DMS53 treated with DMSO at 0.1 percent for 48 hours (cell line): Measurements from ENCODE around the gene GSTCD.
"Not testable (repeated sequence)": the region's sequence is repeated elsewhere in the genome, so short reads cannot be mapped to it uniquely, and the experiment has no call there.

Source experiments
- DNase-seq: peaks from one replicate; lab custom pipeline; 2025; ENCODE audit not compliant: unreplicated experiment; lab: John Stamatoyannopoulos, UW

GSTCD gene, protein sequence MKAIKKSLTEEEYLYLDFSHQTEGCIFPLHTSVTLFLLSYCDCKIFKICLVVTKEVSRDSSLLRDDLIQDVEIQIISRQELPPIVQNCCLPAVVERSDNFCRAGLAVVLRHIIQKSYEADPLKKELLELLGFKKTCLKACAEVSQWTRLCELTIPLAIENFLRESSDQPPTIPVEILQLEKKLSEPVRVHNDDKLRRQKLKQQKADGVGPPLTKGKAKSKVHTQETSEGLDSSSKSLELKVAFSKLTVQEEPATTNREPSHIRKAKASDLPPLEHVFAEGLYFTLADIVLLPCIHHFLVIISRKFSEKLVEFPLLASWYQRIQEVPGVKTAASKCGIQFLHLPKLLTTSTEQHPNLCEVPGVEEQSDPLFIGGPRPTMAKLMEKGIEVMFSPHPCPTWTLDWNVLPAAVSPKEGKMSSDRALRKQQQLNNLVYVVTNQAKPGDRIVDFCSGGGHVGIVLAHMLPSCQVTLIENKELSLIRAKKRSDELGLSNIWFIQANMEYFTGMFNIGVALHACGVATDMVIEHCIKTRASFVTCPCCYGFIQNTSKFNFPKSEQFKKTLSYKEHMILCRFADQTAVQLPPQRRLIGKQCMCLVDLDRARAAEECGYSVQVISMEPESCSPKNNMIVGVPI

DNA sequence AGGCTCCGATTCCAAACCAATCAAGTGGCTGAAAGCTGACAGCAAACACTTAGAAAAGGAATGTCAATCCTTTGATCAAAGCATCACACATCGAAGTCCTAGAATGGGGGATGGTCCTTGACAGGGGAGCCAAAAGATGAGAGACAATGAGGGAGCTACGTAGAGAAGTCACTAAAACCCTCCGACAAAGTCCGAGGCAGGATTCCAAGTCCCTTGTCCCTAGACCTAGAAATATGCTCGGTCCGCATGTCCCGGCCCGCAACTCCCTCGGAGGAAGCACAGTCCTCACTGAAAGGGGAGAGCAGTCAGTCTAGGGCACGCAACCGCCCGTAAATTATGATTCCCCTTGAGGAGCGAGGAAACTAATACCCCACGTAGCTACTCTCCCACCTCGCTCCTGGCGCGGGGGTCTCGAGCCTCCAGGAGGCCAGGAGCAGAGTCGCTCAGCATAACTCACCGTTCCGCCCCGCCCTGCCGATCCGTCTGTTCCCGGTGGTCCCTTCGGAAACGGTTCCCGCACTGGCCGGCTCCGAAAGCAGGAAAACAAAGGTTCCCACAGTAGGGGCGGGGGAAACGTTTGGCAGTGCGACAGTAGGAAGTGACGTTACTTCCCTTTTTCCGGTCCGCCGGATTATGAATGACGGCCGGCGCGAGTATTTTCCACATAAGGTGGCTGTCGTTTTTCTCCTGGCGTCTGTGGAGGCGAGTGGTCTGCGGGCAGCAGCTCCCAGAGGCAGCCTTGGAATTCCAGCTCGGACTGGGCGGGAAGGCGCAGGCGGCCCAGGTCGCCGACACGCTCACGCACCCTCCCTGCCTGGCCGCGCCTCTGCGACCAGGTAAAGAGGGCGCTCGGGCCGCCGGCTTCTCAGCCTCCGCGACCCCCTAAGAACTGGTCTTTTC is at the start of gene GSTCD, which contains the start of gene INTS12:
GSTCD (plus strand) TSS at position 604 of the 900 bp plus-strand sequence. CDS start 8,830 bp downstream, outside the sequence.
INTS12 (minus strand) TSS at position 509 of the 900 bp plus-strand sequence. CDS start 8,684 bp downstream, outside the sequence.
- peak; percentile 58 for DNase-seq

DNA sequence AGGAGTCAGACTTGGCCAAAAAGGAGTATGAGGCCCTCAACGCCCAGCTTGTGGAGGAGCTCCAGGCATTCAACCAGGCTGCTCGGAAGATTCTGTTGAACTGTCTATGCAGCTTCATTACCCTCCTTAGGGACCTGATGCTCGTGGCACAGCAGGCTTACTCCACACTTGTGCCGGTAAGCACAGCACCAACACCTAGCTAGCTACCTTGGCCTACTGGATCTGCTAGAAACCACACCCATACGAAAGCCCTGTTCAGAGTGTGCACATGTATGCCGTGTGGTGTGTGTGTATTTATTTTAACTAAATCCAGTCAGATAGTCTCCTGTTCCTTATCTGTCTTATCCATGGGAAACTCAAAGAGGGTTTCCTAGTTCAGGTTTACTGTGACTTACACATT is 49.4 kb upstream of the GSTCD start:
- DNase-seq, result no peak

- DNase-seq, result no peak
Measured at GRCh38 chr4:105661028-105661427, 47.6 kb upstream of the GSTCD start.

DNA sequence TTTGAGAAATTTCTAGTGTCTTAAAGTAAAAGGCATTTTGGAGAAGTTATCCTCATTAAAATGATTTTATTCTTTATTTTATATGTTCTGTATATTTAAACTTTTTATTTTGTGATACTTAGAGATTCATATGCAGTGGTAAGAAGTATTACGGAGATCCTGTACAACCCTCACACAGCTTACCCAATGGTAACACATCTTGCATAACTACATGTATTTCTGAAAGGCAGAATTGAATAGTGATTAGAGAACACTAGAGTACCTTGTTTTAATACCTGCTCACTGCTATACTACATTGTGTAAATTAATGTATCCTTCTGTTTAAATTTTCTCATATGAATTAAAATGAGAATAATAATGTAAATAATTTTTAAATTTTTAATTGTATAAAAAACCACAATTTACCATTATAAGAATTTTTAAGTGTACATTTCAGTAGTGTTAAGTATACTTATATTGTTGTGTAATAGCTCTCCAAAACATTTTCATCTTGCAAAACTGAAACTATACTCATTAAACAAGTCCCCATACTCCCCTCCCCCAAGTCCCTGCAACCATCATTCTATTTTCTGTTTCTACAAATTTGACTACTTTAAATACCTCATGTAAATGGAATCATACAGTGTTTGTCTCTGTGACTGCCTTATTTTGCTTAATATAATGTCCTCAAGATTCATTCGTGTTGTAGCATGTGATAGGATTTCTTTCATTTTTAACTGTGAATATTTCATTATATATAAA is 45.5 kb upstream of the GSTCD start:
- no peak for DNase-seq

GRCh38 chr4:105666693-105667092 is 41.9 kb upstream of the GSTCD start:
- DNase-seq, result peak; percentile 23

- no peak for DNase-seq
Measured at GRCh38 chr4:105670684-105671083, 37.9 kb upstream of the GSTCD start.

DNA sequence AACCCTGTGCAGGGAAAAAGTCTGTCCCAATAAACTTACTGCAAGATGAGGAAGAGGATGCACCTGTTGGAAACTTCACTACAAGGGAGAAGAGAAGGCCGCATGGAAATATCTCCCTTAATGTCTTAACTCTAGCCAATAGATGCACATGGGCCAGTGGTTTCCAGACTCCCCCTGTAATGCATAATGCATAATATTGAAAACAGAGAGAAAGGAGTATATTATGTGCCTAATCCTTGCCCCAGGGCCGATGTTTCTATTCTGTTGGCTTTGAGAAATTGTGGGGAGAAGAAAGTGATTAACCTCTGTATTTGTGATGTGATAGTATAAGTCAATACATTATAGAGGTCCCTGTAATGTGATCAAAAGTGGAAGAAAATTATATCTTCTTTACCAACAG is 37.3 kb upstream of the GSTCD start:
- DNase-seq, result no peak

DNA sequence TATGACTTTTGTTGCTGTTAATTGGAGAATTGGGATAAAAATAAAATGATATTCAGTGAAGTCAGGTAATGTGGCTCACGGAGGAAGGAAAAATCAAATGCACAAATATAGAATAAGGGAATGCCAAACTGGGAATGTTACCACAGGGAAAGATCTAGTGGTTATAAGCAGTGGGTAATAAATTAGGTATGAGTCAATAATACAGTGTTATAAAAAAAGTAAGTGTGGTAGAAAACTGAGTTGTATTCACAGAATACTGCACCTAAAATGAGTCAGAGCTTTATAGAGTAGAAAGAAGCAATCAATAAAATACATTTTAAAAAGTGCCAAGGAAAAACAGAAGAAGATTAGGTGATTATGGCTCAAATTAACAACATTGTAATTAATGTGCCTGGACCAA is 34.6 kb upstream of the GSTCD start:
- DNase-seq, result no peak

- no peak for DNase-seq
Measured at GRCh38 chr4:105677709-105678108, 30.9 kb upstream of the GSTCD start.

DNA sequence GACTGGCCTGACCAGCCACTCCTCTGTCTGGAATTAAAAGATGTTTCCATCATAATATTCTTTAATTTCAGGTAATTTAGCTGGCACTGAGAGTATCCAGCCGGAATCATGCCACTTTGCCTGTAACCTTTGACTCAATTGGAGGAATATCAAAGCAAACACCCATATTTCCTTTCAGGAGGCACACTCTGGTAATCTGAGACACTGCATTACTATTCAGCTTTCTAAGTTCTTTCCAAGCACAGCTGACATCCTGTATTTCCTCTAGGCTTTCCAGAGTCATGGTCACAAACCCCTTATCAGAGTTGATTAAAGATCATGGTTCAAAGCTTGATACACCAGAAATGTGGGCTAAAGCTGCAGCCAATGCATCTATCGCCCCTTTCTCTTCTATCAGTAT is 29.4 kb upstream of the GSTCD start:
- DNase-seq, result peak; percentile 26

DNA sequence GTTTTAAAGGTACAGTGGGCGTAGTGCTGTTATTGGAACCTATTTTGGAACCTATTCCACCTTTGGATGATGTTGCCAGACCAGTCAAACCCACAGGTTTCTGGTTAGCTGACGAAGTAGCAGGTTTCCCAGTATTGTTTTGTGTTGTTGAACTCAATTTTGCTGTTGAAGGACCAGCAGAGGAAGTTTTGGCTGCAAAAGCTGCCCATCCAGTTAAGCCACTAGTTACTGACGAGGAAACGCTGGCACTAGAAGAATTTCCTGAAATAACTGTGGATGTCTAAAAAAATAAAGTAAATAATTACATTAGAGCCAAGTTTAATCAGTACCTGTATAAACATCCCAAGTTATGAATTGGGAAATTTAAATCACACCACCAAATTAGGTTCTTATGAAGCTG is 25.5 kb upstream of the GSTCD start:
- DNase-seq, result peak; percentile 39

DNA sequence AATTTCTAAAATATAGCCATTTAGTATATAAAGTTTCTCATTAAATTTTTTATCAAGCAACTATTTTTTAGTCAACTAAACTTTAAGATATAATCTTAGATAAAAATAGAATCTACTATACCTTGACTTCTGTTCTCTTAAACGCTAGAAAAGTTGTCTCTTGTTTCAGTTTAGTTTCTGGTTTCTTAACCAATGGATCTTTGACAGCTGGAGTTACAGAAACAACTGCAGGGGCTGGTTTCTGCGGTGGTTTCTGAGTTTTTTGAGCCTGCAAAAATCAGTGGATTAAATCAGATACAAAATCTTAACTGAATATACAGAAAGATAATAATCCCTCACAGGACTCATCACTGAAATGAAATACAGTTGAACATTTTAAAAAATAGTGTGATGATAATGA is 22.0 kb upstream of the GSTCD start:
- no peak for DNase-seq

GRCh38 chr4:105694812-105695211 is 13.8 kb upstream of the GSTCD start:
- not testable (repeated sequence) for DNase-seq

DNA sequence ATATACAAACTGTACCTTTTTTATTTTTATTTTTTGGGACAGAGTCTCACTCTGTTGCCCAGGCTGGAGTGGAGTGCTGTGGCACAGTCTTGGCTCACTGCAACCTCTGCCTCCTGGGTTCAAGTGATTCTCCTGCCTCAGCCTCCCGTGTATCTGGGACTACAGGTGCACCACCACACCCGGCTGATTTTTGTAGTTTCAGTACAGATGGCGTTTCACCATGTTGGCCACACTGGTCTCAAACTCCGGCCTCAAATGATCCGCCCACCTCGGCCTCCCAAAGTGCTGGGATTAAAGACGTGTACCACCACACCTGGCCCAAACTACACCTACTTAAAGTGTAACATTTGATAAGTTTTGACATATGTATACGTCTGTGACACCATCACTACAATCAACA is 12.8 kb upstream of the GSTCD start:
- DNase-seq, result not testable (repeated sequence)

DNA sequence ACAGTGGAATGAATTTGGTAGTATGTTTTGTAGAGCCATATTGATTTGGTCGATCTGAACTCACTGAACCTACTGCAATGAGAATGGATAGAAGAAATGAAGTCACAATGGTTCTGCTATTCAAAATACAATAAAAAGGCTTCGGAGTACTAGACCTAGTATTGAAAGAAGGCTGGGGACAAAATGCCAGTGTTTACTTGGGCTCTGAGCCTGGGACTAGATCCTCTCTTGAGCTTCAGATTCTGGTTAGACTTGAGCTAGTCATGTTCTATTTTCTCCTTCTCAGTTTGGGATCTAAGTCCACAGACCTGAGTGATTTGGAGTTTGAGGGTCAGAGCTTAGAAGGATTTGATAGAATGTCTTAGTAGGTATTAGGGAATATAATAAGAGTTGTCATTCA is 10.0 kb upstream of the GSTCD start:
- DNase-seq, result no peak

DNA sequence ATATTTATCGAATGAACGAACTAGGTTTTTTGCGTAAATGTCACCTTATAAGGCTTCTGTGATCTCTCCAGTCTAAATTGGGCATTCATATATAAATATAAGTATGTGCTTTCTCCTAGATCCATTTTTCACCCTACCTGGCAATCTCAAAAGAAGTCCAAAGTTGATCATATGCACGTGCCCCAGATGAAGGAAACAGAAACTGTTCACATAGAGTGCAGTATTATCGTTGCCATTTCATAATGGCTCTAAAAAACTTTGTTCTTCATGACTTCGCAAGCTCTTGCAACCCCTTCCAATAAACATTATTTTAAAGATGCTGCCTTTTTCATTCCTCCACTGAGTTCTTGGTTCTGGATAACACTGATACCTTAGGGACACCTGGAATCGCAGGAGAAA is 803 bp upstream of the GSTCD start:
- no peak for DNase-seq

DNA sequence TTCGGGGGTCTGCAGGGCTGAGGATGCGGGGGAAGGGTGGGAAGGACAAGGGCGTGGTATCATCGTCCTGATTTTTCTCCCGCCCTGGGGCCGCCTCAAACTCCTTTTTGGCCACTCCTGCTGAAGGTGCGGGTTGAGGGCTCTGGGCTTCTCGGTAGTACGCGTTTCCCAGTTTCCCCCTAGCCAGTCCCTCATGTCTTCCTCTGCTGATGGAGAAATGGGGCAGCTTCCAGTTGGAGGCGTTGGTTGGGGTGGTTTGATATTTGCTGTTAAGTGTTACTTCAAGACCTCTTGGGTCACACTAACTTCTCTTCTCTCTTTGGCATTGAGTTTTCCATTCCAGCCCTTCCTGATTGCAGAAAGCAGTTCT is 482 bp downstream of the GSTCD start:
- DNase-seq, result no peak

DNA sequence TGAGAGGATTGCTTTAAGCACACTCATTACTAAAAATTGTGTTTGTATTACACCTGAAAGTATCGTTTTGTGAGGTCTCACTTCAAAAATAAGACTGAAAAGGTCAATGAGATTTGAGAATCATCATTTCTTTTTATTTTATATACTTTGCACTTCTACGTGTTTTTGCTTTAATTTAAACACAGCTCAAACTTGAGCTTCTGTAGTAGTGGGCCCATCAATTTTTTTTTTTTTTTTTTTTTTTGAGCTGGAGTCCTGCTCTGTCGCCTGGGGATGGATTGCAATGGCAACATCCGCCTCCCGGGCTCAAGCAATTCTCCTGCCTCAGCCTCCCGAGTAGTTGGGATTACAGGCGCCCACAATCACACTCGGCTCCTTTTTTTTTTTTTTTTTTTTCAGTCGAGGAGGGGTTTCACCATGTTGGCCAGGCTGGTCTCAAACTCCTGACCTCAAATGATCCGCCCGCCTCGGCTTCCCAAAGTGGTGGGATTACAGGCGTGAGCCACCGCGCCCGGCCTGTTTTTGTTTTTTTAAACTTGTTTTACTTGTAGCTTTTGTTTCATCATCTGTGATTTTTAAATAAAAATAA is 1.5 kb downstream of the GSTCD start:
- DNase-seq, result no peak

DNA sequence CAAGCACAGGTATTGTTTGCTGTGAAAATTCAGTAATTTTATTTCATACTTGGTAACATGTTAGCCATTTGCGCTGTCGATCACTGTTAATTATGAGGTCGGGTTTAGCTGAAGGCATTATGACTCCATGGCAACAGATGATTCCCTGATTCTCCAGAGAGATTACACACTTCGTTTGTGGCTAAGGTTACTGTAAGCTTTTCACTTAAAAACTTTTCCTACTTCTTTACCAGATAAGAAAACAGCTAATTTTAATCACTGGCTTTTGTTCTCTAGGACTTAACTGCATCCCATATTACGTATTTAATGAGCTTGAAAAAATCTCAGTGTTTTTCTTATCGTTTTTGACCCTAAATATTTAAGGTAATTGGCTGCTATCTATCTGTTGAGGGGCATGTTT is 2.1 kb downstream of the GSTCD start:
- no peak for DNase-seq

DNA sequence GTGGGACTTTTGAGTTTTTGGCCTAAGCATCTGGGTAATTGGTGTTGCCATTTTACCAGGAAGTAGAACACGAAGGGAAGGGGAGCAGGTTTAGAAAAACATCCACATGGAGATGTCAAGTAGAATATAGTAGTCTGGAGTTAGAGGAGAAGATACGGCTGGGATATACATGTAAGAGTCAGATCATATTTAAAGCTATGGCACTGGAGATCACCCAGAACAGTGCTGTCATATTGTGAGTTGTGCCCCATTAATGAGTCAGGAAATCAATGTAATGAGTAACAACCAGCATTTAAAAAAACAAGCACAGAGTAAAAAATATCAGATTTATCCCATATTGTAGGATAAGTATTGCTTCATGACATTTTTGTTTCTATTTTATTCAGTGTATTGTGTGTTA is 4.2 kb downstream of the GSTCD start:
- DNase-seq, result no peak
